ENCODE data around the gene GIMAP8.

The GIMAP8 gene

GRCh38 chr7:150450491-150451001, at the start of gene GIMAP8:
GIMAP8 (plus strand) TSS chr7:150450630; CDS start chr7:150466699, 16,069 bp downstream.
- no peak for FAIRE-seq

GRCh38 chr7:150400788-150401423, 49.5 kb upstream of the GIMAP8 start:
- FAIRE-seq: no peak

- FAIRE-seq: no peak
These were observed 49.0 kb upstream of the GIMAP8 start for GRCh38 chr7:150401424-150401790.

- no peak for FAIRE-seq
These were observed 48.4 kb upstream of the GIMAP8 start for GRCh38 chr7:150401861-150402631.

- no peak for FAIRE-seq
These were observed 47.6 kb upstream of the GIMAP8 start for GRCh38 chr7:150402671-150403321.

- no peak for FAIRE-seq
These were observed 46.9 kb upstream of the GIMAP8 start for GRCh38 chr7:150403376-150404171.

GRCh38 chr7:150404172-150404804, 46.1 kb upstream of the GIMAP8 start:
- no peak for FAIRE-seq

- no peak for FAIRE-seq
These were observed 45.4 kb upstream of the GIMAP8 start for GRCh38 chr7:150404805-150405583.

- FAIRE-seq: no peak
These were observed 44.7 kb upstream of the GIMAP8 start for GRCh38 chr7:150405584-150406311.

GRCh38 chr7:150406312-150406566, 44.2 kb upstream of the GIMAP8 start:
- no peak for FAIRE-seq

GRCh38 chr7:150406567-150407421, 43.6 kb upstream of the GIMAP8 start:
- no peak for FAIRE-seq

- FAIRE-seq: no peak
These were observed 42.6 kb upstream of the GIMAP8 start for GRCh38 chr7:150407588-150408392.

- FAIRE-seq: no peak
These were observed 41.8 kb upstream of the GIMAP8 start for GRCh38 chr7:150408393-150409299.

- no peak for FAIRE-seq
These were observed 41.0 kb upstream of the GIMAP8 start for GRCh38 chr7:150409300-150410030.

GRCh38 chr7:150410131-150410530, 40.3 kb upstream of the GIMAP8 start:
- FAIRE-seq: no peak

GRCh38 chr7:150410680-150411346, 39.6 kb upstream of the GIMAP8 start:
- no peak for FAIRE-seq

- no peak for FAIRE-seq
These were observed 38.8 kb upstream of the GIMAP8 start for GRCh38 chr7:150411606-150412005.

Data from islet of Langerhans (tissue), 1 donor.